Stimulated activated CD4-positive, alpha-beta T cell treated with anti-CD3 and anti-CD28 coated beads, Interleukin-4, amount 100 ng/mL, for 24 hours (primary cell): ENCODE data around the gene YIPF2.
A peak's percentile ranks its signal among the peaks of the same experiment; 100 is the strongest.
"Not testable (repeated sequence)": the region's sequence is repeated elsewhere in the genome, so short reads cannot be mapped to it uniquely, and the experiment has no call there.

Source experiments
- DNase-seq: peaks from one replicate; pipeline ENCODE4 v3.0.0-alpha.2; 2020

Gene YIPF2

GRCh38 chr19:10928563-10929401, at the start of gene YIPF2, which contains the start of gene TIMM29:
Gene YIPF2, minus strand, starts transcription at chr19:10928639. Its CDS starts 229 bp downstream, at chr19:10928410.
Gene TIMM29, plus strand, starts transcription at chr19:10928811. Its CDS starts 12 bp downstream, at chr19:10928823.
- peak; percentile 98 for DNase-seq

DNA sequence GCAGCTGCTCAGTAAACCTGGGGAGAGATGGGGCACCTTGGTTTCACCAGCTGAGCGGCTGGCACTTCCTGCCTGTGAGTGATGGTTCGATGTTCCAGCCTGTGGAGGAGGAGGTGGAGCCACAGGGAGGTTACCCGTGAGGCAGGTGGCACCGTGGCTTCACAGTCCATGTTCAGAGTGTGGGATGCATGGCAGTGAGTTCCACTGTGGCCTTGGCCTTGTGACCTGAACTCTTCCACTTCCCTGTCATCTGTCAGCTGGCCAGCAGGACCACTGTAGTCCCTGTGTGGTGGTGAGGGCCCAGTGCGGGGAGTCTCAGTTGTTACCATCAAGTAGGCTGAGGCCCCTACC, 49.3 kb upstream of the YIPF2 start:
- DNase-seq: no peak

- no peak for DNase-seq
Observed at GRCh38 chr19:10976131-10976892, 47.9 kb upstream of the YIPF2 start.

DNA sequence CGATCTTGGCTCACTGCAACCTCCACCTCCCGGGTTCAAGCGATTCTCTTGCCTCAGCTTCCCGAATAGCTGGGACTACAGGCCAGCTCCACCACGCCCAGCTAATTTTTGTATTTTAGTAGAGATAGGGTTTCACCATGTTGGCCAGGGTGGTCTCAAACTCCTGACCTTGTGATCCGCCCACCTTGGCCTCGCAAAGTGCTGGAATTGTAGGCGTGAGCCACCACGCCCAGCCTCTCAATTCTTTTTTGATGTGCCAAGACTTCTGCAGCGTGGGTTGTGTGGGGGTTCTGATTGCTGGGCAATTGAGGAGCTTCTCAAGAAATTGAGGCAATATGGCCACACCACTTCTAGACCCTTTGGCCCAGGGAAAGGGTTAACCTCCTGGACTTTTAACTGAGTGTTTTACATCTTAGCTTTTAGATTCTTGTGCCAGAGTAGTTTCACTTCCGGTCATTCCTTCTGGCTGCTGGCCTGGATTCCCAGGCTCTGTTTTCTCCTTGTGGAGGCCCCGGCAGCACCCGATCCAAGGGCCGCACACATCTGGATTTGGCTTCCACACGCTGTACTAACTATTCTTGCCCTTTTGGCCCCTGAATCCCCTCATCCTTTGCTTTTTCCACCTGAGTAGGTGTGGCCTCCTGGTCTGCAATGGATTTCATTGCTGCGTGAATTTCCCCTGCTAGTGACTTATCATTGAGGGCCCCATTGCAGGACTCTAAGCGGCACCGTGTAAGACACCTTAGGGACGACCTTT, 47.1 kb upstream of the YIPF2 start:
- DNase-seq: no peak

GRCh38 chr19:10971107-10971726, 42.8 kb upstream of the YIPF2 start:
- DNase-seq: no peak

- no peak for DNase-seq
Observed at GRCh38 chr19:10968527-10969135, 40.2 kb upstream of the YIPF2 start.

GRCh38 chr19:10966809-10967208, 38.4 kb upstream of the YIPF2 start:
- no peak for DNase-seq

- no peak for DNase-seq
Observed at GRCh38 chr19:10965398-10965797, 37.0 kb upstream of the YIPF2 start.

GRCh38 chr19:10964903-10965302, 36.5 kb upstream of the YIPF2 start:
- no peak for DNase-seq

GRCh38 chr19:10963865-10964264, 35.4 kb upstream of the YIPF2 start:
- DNase-seq: no peak

GRCh38 chr19:10962863-10963262, 34.4 kb upstream of the YIPF2 start:
- DNase-seq: no peak

GRCh38 chr19:10961073-10961860, 32.8 kb upstream of the YIPF2 start:
- no peak for DNase-seq

DNA sequence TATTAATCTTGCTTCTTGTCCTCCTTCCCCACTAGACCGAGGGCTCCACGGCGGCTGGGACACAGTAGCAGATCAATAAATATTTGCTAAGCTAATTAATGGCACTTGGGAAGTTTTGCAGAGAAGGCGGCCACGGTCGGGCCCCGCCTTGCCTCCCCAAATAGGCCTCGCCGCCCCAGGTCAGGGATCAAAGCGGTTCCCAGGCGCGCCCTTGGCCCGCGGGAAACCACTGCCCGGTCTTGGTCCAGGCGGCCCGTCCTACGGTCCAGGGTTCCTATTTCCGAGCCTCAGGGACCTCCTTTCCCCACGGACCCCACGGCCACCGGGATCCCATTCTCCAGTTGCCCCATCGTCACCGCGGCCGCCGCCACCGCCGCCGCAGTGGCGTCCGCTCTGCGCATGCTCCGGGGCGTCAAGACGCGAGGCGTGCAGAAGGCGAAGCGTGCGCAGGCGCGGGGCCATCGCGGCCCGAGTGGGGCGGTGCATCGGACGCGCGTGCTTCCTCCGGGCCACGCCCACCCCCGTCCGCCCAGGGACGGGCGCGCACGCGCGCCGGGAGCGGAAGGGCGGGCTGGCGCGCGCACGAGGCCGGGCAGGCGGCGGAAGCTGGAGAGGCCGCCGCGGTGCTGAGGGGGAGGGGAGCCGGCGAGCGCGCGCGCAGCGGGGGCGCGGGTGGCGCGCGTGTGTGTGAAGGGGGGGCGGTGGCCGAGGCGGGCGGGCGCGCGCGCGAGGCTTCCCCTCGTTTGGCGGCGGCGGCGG, 32.1 kb upstream of the YIPF2 start, which contains the start of gene SMARCA4:
Gene SMARCA4 (plus strand): TSS at position 717 of the 759 bp plus-strand sequence. CDS start 23,122 bp downstream, outside the sequence.
- DNase-seq: peak; percentile 97

GRCh38 chr19:10959277-10959968, 31.0 kb upstream of the YIPF2 start:
- not testable (repeated sequence) for DNase-seq

GRCh38 chr19:10952809-10953208, 24.4 kb upstream of the YIPF2 start:
- no peak for DNase-seq

DNA sequence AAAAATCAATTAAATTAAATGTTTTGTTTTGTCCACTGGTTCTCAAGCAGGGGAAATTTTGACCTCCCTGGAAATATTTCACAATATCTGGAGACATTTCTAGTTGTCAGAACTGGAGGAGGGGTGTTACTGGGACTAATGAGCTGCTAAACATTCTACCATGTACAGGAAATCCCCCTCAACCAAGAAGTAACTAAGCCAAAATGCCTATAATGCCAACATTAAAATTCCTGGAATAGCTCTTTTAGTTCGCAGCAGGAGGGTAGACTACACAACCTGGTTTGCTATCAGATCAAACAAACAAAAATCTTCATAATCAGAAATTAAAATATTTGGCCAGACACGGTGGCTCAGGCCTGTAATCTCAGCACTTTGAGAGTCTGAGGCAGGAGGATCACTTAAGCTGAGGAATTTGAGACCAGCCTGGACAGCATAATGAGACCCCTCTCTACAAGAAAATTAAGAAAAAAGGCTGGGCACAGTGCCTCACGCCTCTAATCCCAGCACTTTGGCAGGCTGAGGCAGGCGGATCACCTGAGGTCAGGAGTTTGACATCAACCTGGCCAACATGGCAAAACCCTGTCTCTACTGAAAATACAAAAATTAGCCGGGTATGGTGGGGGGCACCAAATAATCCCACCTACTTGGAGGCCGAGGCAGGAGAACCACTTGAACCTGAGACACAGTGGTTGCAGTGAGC, 18.7 kb upstream of the YIPF2 start:
- DNase-seq: no peak

GRCh38 chr19:10945264-10945663, 16.8 kb upstream of the YIPF2 start:
- no peak for DNase-seq

GRCh38 chr19:10943412-10943811, 15.0 kb upstream of the YIPF2 start:
- DNase-seq: not testable (repeated sequence)

DNA sequence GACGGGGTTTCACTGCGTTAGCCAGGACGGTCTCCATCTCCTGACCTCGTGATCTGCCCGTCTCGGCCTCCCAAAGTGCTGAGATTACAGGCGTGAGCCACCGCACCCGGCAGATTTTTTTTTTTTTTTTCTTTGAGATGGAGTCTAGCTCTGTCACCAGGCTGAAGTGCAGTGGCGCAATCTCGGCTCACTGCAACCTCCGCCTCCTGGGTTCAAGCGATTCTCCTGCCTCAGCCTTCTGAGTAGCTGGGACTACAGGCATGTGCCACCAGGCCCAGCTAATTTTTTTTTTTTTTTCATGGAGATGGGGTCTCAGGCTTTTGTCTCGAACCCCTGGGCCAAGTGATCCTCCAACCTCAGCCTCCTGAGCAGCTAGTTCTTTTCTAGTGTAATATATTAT, 13.2 kb upstream of the YIPF2 start:
- not testable (repeated sequence) for DNase-seq
